MCF 10A (cell line): ENCODE results near the gene PRELP. TPM values are rescaled to one million over a fixed set of nuclear protein-coding genes. Genes with fewer than 3 reads are reported as not detected.
A peak's percentile ranks its signal among the peaks of the same experiment; 100 is the strongest.

Experiments
- BruUV-seq: library from RNA; stranded (reverse); fragments of 400-500 nt; replicated peaks from 2 replicates; lab custom pipeline; 2021; lab: Mats Ljungman, UMichigan
- CTCF ChIA-PET: fragments of 300-600 bp; sonication (Branson Sonifier 250); formaldehyde crosslinking; extraction: SDS; loops from one replicate; lab custom pipeline; 2021; ENCODE audit warnings: antibody characterized with exemption, inconsistent platforms; lab: Yijun Ruan, JAX
- POLR2A ChIA-PET: fragments of 300-600, 350-650 bp; sonication (Branson Sonifier 250); formaldehyde crosslinking; extraction: SDS; loops from one replicate; lab custom pipeline; 2020; ENCODE audit warnings: antibody characterized with exemption, inconsistent platforms; lab: Yijun Ruan, JAX
- DNase-seq: peaks from one replicate; pipeline ENCODE4 v3.0.0-alpha.2; 2018; ENCODE audit not compliant: unreplicated experiment
- H3K27ac Mint-ChIP-seq: one replicate; pipeline ENCODE4 v1.8.0; 2022; ENCODE audit warnings: mild to moderate bottlenecking, low read depth, mixed read lengths; ENCODE audit not compliant: unreplicated experiment
- H3K27me3 Mint-ChIP-seq: one replicate; pipeline ENCODE4 v1.8.0; 2022; ENCODE audit warnings: mixed read lengths; ENCODE audit not compliant: insufficient read depth, unreplicated experiment
- H3K36me3 Mint-ChIP-seq: one replicate; pipeline ENCODE4 v1.8.0; 2022; ENCODE audit warnings: mild to moderate bottlenecking, moderate library complexity, mixed read lengths; ENCODE audit not compliant: insufficient read depth, unreplicated experiment
- H3K4me1 Mint-ChIP-seq: one replicate; pipeline ENCODE4 v1.8.0; 2022; ENCODE audit warnings: mixed read lengths; ENCODE audit not compliant: insufficient read depth, unreplicated experiment
- H3K4me3 Mint-ChIP-seq: one replicate; pipeline ENCODE4 v1.8.0; 2022; ENCODE audit warnings: mild to moderate bottlenecking, moderate library complexity, mixed read lengths; ENCODE audit not compliant: unreplicated experiment
- H3K9me3 Mint-ChIP-seq: one replicate; pipeline ENCODE4 v1.8.0; 2022; ENCODE audit warnings: mixed read lengths; ENCODE audit not compliant: unreplicated experiment
- intact Hi-C: fragments of 100-400 bp; cut with micrococcal nuclease; formaldehyde crosslinking; loops from 2 replicates; pipeline ENCODE4 v1.14.1; 2022
- total RNA-seq: library from RNA; stranded (reverse); gene quantifications from 2 replicates; pipeline ENCODE4 v1.2.3, GENCODE V29; 2022
- TF ChIP-seq, protein P1 (sequence below): fragments of 200-600 bp; IDR thresholded peaks from one replicate; pipeline ENCODE4 v1.8.0; 2022; ENCODE audit warnings: antibody characterized with exemption, mild to moderate bottlenecking; ENCODE audit not compliant: unreplicated experiment

Gene PRELP
- total RNA-seq, 1 experiment from 2014 or later: not detected

DNA sequence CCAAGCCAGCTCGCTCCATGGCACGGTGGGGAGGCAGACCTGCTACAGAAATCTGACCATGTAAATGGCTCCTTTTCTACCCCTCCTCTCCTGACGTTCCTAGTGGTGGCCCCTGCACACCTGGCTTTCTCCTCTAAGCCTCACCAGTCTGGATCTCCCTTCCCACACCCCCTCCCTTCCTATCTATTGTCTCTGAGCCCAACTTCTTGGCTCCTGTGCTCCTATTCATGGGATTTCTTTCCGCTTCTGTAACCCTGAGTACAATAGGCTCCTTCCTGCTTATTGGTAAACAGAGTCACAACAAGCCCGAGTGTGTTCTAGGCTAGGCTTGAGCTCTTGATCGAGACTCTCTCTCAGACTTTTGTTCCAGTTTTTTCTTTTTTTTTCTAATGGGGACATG is 35.9 kb downstream of the PRELP start:
- no peak overlapping the region for H3K4me3 Mint-ChIP-seq
- POLR2A ChIA-PET: interaction anchor here (0.6 to 2.8 kb wide), 7 partner anchors 13 to 181 kb away, joined by 3 to 17 read pairs (median 4); partner anchors contain the start of gene ATP2B4
- CTCF ChIA-PET: interaction anchor here (0.5 to 11.7 kb wide), 6 partner anchors 8 to 389 kb away, joined by 3 to 552 read pairs (median 3); partner anchors contain the start of gene PRELP
- no peaks in the 10 kb centered on the region for H3K27me3 Mint-ChIP-seq
- H3K36me3 Mint-ChIP-seq: no peaks in the 10 kb centered on the region
- BruUV-seq: no TSS peak
- TF ChIP-seq, protein P1, sequence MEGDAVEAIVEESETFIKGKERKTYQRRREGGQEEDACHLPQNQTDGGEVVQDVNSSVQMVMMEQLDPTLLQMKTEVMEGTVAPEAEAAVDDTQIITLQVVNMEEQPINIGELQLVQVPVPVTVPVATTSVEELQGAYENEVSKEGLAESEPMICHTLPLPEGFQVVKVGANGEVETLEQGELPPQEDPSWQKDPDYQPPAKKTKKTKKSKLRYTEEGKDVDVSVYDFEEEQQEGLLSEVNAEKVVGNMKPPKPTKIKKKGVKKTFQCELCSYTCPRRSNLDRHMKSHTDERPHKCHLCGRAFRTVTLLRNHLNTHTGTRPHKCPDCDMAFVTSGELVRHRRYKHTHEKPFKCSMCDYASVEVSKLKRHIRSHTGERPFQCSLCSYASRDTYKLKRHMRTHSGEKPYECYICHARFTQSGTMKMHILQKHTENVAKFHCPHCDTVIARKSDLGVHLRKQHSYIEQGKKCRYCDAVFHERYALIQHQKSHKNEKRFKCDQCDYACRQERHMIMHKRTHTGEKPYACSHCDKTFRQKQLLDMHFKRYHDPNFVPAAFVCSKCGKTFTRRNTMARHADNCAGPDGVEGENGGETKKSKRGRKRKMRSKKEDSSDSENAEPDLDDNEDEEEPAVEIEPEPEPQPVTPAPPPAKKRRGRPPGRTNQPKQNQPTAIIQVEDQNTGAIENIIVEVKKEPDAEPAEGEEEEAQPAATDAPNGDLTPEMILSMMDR: no peak
- H3K9me3 Mint-ChIP-seq: no peaks in the 10 kb centered on the region
- H3K27ac Mint-ChIP-seq: peak overlapping the region; percentile 93
- DNase-seq: no peak
- peaks cover 49% of the 10 kb centered on the region for H3K4me1 Mint-ChIP-seq
- intact Hi-C loops: loop anchor here (5.0 kb wide), 1 partner anchor 96 kb away; no protein-coding TSS in a partner anchor

DNA sequence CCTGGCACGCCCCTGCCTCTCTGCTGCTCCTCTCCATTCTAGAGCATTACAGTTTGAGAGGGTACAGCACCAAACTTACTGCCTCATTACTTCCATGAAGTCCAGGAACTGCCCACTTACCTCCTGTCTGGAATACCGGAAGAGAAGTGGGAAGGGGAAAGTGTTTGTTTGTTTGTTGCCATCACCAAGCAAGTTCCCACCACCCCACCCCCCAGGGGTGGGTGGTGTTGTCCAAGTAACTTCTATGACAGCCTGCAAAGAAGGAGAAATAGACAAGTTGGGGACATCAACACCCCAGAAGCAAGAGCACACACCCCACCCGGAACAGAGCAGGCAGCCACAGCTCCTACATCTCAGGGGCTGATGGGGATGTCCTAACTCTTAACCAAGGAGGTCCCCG is 36.3 kb downstream of the PRELP start:
- POLR2A ChIA-PET: interaction anchor here (0.7 to 2.8 kb wide), 5 partner anchors 25 to 181 kb away, joined by 4 to 17 read pairs (median 5); partner anchors contain the start of gene ATP2B4
- TF ChIP-seq, protein P1: no peak
- DNase-seq: no peak
- Mint-ChIP-seq H3K4me3 (no peak overlapping the region), H3K36me3 (no peaks in the 10 kb centered on the region), H3K4me1 (peaks cover 47% of the 10 kb centered on the region), H3K27me3 (no peaks in the 10 kb centered on the region), H3K9me3 (no peaks in the 10 kb centered on the region), H3K27ac (peak overlapping the region; percentile 93)
- intact Hi-C loops: loop anchor here (1.0 to 5.0 kb wide), 3 partner anchors 46 to 115 kb away; partner anchors contain the start of gene ATP2B4
- CTCF ChIA-PET: interaction anchor here (0.5 to 11.7 kb wide), 5 partner anchors 8 to 389 kb away, joined by 3 to 552 read pairs (median 3); no protein-coding TSS in a partner anchor
- no TSS peak for BruUV-seq

DNA sequence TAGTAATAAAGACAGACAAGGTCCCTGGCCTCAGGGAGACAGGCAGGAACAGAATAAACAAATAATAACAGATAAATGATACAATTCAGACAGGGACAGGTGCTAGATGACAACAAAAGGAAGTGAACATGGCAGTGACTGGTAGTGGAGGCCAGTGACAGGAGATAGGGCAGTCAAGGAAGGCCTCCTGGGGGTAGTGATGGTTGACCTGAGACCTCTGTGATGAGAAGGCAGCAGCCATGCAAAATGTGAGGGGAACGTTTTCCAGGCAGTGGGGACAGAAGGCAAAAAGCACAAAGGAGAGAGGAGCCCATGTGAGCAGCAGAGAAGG is 36.9 kb downstream of the PRELP start:
- TF ChIP-seq, protein P1: no peak
- CTCF ChIA-PET: no interaction called here
- H3K36me3 Mint-ChIP-seq: no peaks in the 10 kb centered on the region
- peaks cover 45% of the 10 kb centered on the region for H3K4me1 Mint-ChIP-seq
- peak overlapping the region; percentile 47 for H3K4me3 Mint-ChIP-seq
- H3K27me3 Mint-ChIP-seq: no peaks in the 10 kb centered on the region
- no peak for DNase-seq
- intact Hi-C loops: loop anchor here (1.0 to 5.0 kb wide), 3 partner anchors 46 to 114 kb away; partner anchors contain the start of gene ATP2B4
- no TSS peak for BruUV-seq
- H3K27ac Mint-ChIP-seq: peak overlapping the region; percentile 93
- no peaks in the 10 kb centered on the region for H3K9me3 Mint-ChIP-seq
- POLR2A ChIA-PET: interaction anchor here (0.7 to 2.8 kb wide), 8 partner anchors 9 to 180 kb away, joined by 3 to 27 read pairs (median 4); partner anchors contain the start of gene ATP2B4

DNA sequence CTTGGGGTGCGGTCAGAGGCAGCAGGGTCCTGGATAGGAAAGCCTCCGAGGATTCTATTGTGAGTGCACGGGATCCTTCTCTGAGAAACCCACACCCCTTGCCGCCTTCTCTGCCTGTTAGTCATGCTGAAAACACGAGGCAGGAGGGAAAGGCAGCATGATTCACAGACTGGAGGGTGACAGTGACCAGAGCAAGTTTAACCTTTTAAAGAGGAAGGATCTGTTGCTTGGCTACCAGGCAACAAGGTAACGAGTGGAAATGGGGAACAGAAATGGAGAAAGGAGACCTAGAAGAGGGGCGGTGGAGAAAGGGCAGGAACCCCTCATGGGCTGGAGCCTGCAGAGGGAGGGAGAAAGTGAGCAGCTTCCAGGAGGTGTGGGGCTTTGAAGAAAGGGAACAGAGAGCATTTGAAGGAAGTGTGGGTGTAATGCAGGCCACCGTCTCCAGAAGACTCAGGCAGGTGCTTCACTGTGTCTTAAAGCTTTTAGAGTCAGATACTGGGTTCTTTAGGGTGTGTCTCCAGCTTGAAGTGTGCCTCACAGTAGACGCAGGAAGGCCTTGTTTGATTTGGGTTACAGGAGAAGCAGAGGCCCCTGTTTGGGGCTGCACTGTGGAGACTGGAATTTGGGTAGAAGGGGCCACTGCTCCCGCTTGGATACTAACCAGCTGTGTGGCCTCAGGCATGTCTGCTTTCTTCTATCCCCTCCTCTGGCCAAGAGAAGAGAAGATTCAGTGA is 37.4 kb downstream of the PRELP start:
- peaks cover 45% of the 10 kb centered on the region for H3K4me1 Mint-ChIP-seq
- BruUV-seq: no TSS peak
- peak overlapping the region; percentile 47 for H3K4me3 Mint-ChIP-seq
- H3K27ac Mint-ChIP-seq: peak overlapping the region; percentile 93
- H3K27me3 Mint-ChIP-seq: no peaks in the 10 kb centered on the region
- no peaks in the 10 kb centered on the region for H3K36me3 Mint-ChIP-seq
- TF ChIP-seq, protein P1: no peak
- intact Hi-C loops: loop anchor here (1.0 to 5.0 kb wide), 5 partner anchors 13 to 179 kb away; partner anchors contain the start of gene ATP2B4
- ChIA-PET CTCF (interaction anchor here (0.6 to 2.5 kb wide), 7 partner anchors 9 to 632 kb away, joined by 3 to 30 read pairs (median 3); no protein-coding TSS in a partner anchor), POLR2A (interaction anchor here (0.5 to 2.8 kb wide), 13 partner anchors 8 to 188 kb away, joined by 3 to 27 read pairs (median 4); partner anchors contain the start of gene ATP2B4)
- peak; percentile 96 for DNase-seq
- H3K9me3 Mint-ChIP-seq: no peaks in the 10 kb centered on the region
